Measurements from ENCODE around the gene NCK1.

GRCh38 chr3:136910697-136911096 lies 48.7 kb downstream of the NCK1 start:
- TF ChIP-seq CTCF (IDR thresholded peaks at IDR 0.05; ENCODE audit: poor library complexity) (no peak), EZH2 (IDR thresholded peaks at IDR 0.05; ENCODE audit: borderline replicate concordance) (no peak)

Measured in hepatocyte (in vitro differentiated cells).